Loucy (cell line): Measurements from ENCODE around the gene CD38.
A peak's percentile ranks its signal among the peaks of the same experiment; 100 is the strongest.

ENCODE experiments used
- CTCF ChIP-seq: fragments of 200-600 bp; sonication (generic); conservative IDR thresholded peaks from 2 replicates; pipeline ENCODE4 v1.5.1; 2014; ENCODE audit warnings: mild to moderate bottlenecking, antibody characterized with exemption, low read length
- EZH2phosphoT487 ChIP-seq: fragments of 200-600 bp; IDR thresholded peaks from 2 replicates; pipeline ENCODE4 v1.6.1; 2018; ENCODE audit warnings: antibody characterized with exemption, mild to moderate bottlenecking, moderate library complexity, borderline replicate concordance

- TF ChIP-seq CTCF (peak; percentile 26; the same call in 1 of the 2 replicates), EZH2phosphoT487 (no peak)
These were observed 70.2 kb downstream of the CD38 start for GRCh38 chr4:15848191-15848842.
